Measurements from ENCODE around the gene NAA80. TPM values are rescaled to one million over a fixed set of nuclear protein-coding genes. Genes with fewer than 3 reads are reported as not detected.

Gene NAA80
- total RNA-seq, 1 experiment from 2014 or later: 6.0 TPM

GRCh38 chr3:50314816-50315215, 15.6 kb upstream of the NAA80 start:
- H3K23me2 ChIP-seq (ENCODE audit: insufficient read length, low read depth, low read length, poor library complexity, severe bottlenecking): no peaks in the 10 kb centered on the region
- no peak overlapping the region for H2AFZ ChIP-seq (ENCODE audit: low read length)
- no peak overlapping the region for H3K4me3 Mint-ChIP-seq
- H4K5ac ChIP-seq (ENCODE audit: insufficient read length, low read depth, low read length): no peak overlapping the region
- no peak overlapping the region for H2BK120ac ChIP-seq (ENCODE audit: low read depth, low read length, poor library complexity, severe bottlenecking)
- no peak overlapping the region for H3K27ac ChIP-seq (ENCODE audit: insufficient read length, low read depth, low read length)
- H4K8ac ChIP-seq (replicated peaks; ENCODE audit: insufficient read length, low read depth, low read length): no peak overlapping the region
- H3K4me1 ChIP-seq (ENCODE audit: insufficient read depth, low read length): no peaks in the 10 kb centered on the region
- no peak for DNase-seq
- H3K4me2 ChIP-seq (ENCODE audit: insufficient read depth, insufficient read length, low read length): no peak overlapping the region
- no peak overlapping the region for H4K91ac ChIP-seq (ENCODE audit: insufficient read length, low read depth, low read length)
- no peak overlapping the region for H3K9ac ChIP-seq (ENCODE audit: extremely low read depth, insufficient read length, low read length)
- H2BK15ac ChIP-seq (ENCODE audit: low read depth, low read length): no peak overlapping the region
- H3K27me3 Mint-ChIP-seq (ENCODE audit: low read depth): peaks cover under 1% of the 10 kb centered on the region; the same call in 1 of the 2 replicates
- no peak overlapping the region for H2BK5ac ChIP-seq (ENCODE audit: insufficient read length, low read length)
- H3K27me3 ChIP-seq (ENCODE audit: insufficient read depth, low read length): no peaks in the 10 kb centered on the region
- H3K27ac Mint-ChIP-seq: 0 out of 7 replicates have a peak overlapping the region, but pooled peaks of 1 of the 3 experiments have one; percentile 38
- no peak overlapping the region for H2BK12ac ChIP-seq (ENCODE audit: insufficient read length, low read depth, low read length)
- H4K20me1 ChIP-seq (ENCODE audit: control insufficient read depth, insufficient read depth, insufficient read length): no peaks in the 10 kb centered on the region
- H3K9me3 Mint-ChIP-seq: peaks cover 9 to 12% of the 10 kb centered on the region in 2 experiments
- H3K9me3 ChIP-seq (ENCODE audit: control insufficient read depth, low read depth, low read length): no peaks in the 10 kb centered on the region
- H3K18ac ChIP-seq (ENCODE audit: insufficient read length, low read depth, low read length): no peak overlapping the region
- no peak overlapping the region for H2BK20ac ChIP-seq (ENCODE audit: low read depth, low read length, poor library complexity, severe bottlenecking)
- no peak overlapping the region for H3T11ph ChIP-seq (ENCODE audit: low read length)
- peaks cover 48 to 58% (median 57%) of the 10 kb centered on the region in 3 experiments for H3K36me3 Mint-ChIP-seq (ENCODE audit: insufficient read depth in 1 of 3, low read depth in 3 of 3)
- H3K56ac ChIP-seq (ENCODE audit: insufficient read length, low read depth, low read length): no peak overlapping the region
- H3K23ac ChIP-seq (ENCODE audit: insufficient read length, low read depth, low read length): no peak overlapping the region
- H2AK5ac ChIP-seq (ENCODE audit: insufficient read length, low read length): no peak overlapping the region
- TF ChIP-seq, protein P1, sequence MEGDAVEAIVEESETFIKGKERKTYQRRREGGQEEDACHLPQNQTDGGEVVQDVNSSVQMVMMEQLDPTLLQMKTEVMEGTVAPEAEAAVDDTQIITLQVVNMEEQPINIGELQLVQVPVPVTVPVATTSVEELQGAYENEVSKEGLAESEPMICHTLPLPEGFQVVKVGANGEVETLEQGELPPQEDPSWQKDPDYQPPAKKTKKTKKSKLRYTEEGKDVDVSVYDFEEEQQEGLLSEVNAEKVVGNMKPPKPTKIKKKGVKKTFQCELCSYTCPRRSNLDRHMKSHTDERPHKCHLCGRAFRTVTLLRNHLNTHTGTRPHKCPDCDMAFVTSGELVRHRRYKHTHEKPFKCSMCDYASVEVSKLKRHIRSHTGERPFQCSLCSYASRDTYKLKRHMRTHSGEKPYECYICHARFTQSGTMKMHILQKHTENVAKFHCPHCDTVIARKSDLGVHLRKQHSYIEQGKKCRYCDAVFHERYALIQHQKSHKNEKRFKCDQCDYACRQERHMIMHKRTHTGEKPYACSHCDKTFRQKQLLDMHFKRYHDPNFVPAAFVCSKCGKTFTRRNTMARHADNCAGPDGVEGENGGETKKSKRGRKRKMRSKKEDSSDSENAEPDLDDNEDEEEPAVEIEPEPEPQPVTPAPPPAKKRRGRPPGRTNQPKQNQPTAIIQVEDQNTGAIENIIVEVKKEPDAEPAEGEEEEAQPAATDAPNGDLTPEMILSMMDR (conservative IDR thresholded peaks at IDR 0.05): no peak
- H3K4me1 Mint-ChIP-seq: peaks cover 8 to 22% of the 10 kb centered on the region in 2 experiments
- WGBS (ENCODE audit: extremely low coverage, insufficient read length, low lambda C conversion rate): no CpG with 5 or more reads among the region's 4 CpGs
- H3K79me1 ChIP-seq (ENCODE audit: insufficient read depth, low read depth, low read length, poor library complexity, severe bottlenecking): no peaks in the 10 kb centered on the region
- no peak overlapping the region for H3K4ac ChIP-seq (ENCODE audit: low read depth, low read length)
- no peaks in the 10 kb centered on the region for H3K79me2 ChIP-seq (ENCODE audit: insufficient read depth, low read length)
- no peak overlapping the region for H3K14ac ChIP-seq (ENCODE audit: insufficient read depth, low read length)

Data from H9 (cell line).